Measurements from ENCODE around the gene HPSE2.

- TF ChIP-seq POLR2A (IDR thresholded peaks at IDR 0.05) (no peak), CTCF (IDR thresholded peaks at IDR 0.05) (no peak)
These were observed 190.0 kb downstream of the HPSE2 start for GRCh38 chr10:99045671-99046070.
